ENCODE data around the gene ADGRG4.
"Not testable (repeated sequence)": the region's sequence is repeated elsewhere in the genome, so short reads cannot be mapped to it uniquely, and the experiment has no call there.

Gene ADGRG4, protein sequence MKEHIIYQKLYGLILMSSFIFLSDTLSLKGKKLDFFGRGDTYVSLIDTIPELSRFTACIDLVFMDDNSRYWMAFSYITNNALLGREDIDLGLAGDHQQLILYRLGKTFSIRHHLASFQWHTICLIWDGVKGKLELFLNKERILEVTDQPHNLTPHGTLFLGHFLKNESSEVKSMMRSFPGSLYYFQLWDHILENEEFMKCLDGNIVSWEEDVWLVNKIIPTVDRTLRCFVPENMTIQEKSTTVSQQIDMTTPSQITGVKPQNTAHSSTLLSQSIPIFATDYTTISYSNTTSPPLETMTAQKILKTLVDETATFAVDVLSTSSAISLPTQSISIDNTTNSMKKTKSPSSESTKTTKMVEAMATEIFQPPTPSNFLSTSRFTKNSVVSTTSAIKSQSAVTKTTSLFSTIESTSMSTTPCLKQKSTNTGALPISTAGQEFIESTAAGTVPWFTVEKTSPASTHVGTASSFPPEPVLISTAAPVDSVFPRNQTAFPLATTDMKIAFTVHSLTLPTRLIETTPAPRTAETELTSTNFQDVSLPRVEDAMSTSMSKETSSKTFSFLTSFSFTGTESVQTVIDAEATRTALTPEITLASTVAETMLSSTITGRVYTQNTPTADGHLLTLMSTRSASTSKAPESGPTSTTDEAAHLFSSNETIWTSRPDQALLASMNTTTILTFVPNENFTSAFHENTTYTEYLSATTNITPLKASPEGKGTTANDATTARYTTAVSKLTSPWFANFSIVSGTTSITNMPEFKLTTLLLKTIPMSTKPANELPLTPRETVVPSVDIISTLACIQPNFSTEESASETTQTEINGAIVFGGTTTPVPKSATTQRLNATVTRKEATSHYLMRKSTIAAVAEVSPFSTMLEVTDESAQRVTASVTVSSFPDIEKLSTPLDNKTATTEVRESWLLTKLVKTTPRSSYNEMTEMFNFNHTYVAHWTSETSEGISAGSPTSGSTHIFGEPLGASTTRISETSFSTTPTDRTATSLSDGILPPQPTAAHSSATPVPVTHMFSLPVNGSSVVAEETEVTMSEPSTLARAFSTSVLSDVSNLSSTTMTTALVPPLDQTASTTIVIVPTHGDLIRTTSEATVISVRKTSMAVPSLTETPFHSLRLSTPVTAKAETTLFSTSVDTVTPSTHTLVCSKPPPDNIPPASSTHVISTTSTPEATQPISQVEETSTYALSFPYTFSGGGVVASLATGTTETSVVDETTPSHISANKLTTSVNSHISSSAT (N-terminal part only)

DNA sequence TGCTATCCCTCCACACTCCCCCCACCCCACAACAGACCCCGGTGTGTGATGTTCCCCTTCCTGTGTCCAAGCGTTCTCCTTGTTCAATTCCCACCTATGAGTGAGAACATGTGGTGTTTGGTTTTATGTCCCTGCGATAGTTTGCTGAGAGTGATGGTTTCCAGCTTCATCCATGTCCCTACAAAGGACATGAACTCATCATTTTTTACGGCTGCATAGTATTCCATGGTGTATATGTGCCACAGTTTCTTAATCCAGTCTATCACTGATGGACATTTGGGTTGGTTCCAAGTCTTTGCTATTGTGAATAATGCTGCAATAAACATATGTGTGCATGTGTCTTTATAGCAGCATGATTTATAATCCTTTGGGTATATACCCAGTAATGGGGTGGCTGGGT is at the start of gene ADGRG4:
Gene ADGRG4, plus strand, starts transcription at position 243 of the 400 bp plus-strand sequence. CDS start 7,815 bp downstream, outside the sequence.
- DNase-seq (ENCODE audit: low read depth, low spot score), result not testable (repeated sequence)

DNA sequence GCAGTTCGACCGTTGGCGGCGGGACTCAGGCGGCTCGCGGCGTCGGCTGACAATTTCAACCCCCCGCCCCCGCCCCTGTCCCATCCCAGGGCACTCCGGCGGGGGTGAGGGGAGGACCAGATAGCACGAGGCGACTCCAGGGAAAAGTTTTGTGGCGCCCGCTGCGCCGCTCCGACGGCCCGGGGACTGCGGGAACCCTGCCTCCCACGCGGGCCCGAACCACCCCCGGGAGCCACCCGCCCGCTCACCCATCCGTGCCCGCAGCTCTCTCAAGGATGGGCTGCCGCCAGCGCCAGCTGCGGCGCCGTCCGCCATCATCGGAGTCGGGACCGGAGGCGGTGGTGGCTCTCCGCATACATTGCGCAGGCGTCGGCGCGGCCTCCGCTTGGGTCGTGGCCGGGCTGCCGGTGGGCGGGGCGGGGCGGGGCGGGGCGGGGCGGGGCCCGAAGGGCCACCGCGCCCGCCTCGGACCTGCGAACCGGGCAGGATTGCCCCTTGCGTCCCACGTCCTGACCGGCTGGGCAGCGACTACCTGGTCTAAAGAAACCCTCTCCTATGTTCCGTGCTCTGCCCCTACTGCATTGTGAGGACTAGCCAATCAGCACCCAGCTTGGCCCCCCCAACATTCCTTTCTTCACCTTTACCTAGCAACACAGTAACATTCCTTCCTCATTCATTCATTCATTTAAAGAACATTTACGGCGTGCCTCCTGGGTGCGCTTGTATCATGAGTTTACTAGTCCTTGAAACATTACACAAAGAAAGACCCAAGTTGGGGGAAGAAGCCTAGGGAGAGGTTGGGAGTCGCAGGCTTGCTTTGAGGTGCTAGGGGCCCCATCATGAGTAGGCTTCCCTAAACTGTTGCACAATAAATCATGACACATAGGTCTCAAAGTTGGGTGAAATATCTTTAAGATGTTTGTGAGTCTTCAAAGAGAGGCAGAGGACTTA is 49.4 kb upstream of the ADGRG4 start, which contains the start of gene MAP7D3:
Gene MAP7D3, minus strand, starts transcription at position 360 of the 951 bp plus-strand sequence. Its CDS starts 42 bp downstream, at position 318.
- DNase-seq (ENCODE audit: low read depth, low spot score), result peak; percentile 52

GRCh38 chrX:136255541-136255940 is 45.2 kb upstream of the ADGRG4 start:
- no peak for DNase-seq (ENCODE audit: low read depth, low spot score)

- no peak for DNase-seq (ENCODE audit: low read depth, low spot score)
Measured at GRCh38 chrX:136256026-136256425, 44.7 kb upstream of the ADGRG4 start.

DNA sequence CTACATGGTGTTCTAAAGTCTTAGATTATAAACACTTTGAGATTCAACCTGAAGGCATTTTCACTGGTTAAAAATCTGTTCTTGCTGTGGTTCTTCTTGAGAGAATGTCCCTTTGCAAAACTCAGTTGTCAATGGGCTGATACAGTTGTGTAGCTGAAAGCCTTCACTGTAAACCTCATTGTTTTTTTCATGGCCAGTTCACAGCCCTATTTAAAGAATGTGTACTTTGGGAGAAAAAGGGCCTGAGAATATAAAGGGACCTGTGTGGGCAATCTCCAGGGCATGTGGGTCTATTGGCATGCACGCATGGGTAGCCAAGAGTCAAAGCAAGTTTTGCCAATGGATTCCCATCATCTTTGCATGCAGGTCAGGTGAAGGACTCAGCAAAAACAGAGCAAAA is 41.8 kb upstream of the ADGRG4 start:
- DNase-seq (ENCODE audit: low read depth, low spot score), result no peak

GRCh38 chrX:136259543-136259942 is 41.2 kb upstream of the ADGRG4 start:
- no peak for DNase-seq (ENCODE audit: low read depth, low spot score)

GRCh38 chrX:136260776-136261175 is 40.0 kb upstream of the ADGRG4 start:
- DNase-seq (ENCODE audit: low read depth, low spot score), result no peak

DNA sequence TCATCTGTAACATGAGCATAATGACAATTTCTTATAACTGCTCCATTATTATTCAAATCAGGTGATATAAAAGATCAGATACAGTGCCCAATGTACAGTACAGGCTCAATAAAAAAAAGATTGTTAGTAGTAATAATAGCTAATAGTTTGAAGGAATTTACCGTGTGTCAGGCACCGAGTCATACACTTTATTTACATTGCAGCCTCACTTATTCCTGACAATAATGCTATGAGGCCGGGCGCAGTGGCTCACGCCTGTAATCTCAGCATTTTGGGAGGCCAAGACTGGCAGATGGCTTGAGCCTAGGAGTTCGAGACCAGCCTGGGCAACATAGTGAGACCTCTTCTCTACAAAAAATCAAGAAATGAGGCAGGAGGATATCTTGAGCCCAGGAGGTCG is 39.4 kb upstream of the ADGRG4 start:
- no peak for DNase-seq (ENCODE audit: low read depth, low spot score)

DNA sequence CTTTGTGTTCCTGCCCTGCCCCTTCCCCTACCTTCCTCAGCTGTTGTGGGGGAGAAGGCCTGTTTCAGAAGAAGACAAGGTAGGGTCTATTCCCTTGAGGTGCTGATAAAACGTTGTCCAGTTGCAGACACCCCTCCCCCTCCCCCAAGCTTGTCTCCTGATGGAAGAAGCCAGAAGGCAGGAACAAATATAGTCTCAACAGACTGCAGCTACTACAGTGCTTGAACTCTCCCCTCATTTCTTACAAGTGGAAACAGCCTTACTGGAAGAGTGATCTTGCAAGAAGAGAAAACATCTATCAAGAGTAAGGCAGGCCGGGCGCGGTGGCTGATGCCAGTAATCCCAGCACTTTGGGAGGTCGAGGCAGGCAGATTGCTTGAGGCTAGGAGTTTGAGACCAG is 38.5 kb upstream of the ADGRG4 start:
- DNase-seq (ENCODE audit: low read depth, low spot score), result no peak

GRCh38 chrX:136262812-136263315 is 37.9 kb upstream of the ADGRG4 start:
- no peak for DNase-seq (ENCODE audit: low read depth, low spot score)

GRCh38 chrX:136266828-136267227 is 33.9 kb upstream of the ADGRG4 start:
- DNase-seq (ENCODE audit: low read depth, low spot score), result no peak

GRCh38 chrX:136268051-136269048 is 32.4 kb upstream of the ADGRG4 start:
- DNase-seq (ENCODE audit: low read depth, low spot score), result no peak

GRCh38 chrX:136269921-136270320 is 30.8 kb upstream of the ADGRG4 start:
- no peak for DNase-seq (ENCODE audit: low read depth, low spot score)

- no peak for DNase-seq (ENCODE audit: low read depth, low spot score)
Measured at GRCh38 chrX:136271300-136271699, 29.5 kb upstream of the ADGRG4 start.

DNA sequence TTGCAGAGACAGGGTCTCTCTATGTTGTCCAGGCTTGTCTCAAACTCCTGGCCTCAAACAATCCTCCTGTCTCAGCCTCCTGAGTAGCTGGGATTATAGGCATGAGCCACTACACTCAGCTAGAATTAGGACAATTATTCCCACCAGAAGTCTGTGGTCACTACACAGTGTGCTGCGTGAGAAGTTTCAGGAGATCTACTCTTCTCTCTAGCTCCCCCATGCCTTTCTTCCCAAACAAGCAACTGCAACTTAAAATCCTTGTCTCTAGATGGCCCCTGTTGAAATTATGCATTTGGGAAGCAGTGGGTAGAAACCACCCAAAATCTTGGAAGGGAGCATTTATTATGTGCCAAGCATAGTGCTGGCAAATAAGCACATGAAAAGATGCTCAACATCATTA is 28.4 kb upstream of the ADGRG4 start:
- DNase-seq (ENCODE audit: low read depth, low spot score), result no peak

DNA sequence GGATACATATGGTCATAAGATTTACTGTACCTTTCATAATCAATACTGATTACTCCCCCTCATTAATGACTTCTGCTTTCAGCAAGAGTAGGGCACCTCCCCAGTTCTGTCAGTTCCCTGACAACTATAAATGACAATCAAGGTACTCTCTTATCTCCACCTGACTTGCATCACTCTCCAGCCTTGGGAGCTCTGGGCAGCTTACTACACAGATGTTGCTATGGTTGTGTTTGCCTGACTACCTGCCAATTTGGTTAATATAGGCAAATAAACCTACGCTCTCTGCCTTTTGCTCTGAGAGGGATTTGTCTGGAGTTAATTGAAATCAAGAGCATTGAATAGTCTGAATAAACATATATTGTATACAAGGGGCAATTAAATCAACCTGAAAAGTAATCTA is 26.8 kb upstream of the ADGRG4 start:
- no peak for DNase-seq (ENCODE audit: low read depth, low spot score)

- DNase-seq (ENCODE audit: low read depth, low spot score), result no peak
Measured at GRCh38 chrX:136275553-136275952, 25.2 kb upstream of the ADGRG4 start.

GRCh38 chrX:136286375-136286774 is 14.4 kb upstream of the ADGRG4 start:
- not testable (repeated sequence) for DNase-seq (ENCODE audit: low read depth, low spot score)

GRCh38 chrX:136291824-136292223 is 8.9 kb upstream of the ADGRG4 start:
- DNase-seq (ENCODE audit: low read depth, low spot score), result no peak
